ENCODE data around the gene CASZ1.

CASZ1 gene

GRCh38 chr1:10677491-10678391 is 118.7 kb downstream of the CASZ1 start:
- ChIA-PET POLR2A (no interaction called here), CTCF (interaction anchor here (1.6 kb wide), 1 partner anchor 12 kb away, joined by 4 read pairs; no protein-coding TSS in a partner anchor)
- H3K4me3 ChIP-seq (ENCODE audit: low read depth, low read length) = no peak overlapping the region
- TF ChIP-seq CTCF (IDR thresholded peaks at IDR 0.05; ENCODE audit: insufficient read depth, low read length, missing control alignments) = no peak
- no peak for DNase-seq (ENCODE audit: low read depth, low spot score)

GRCh38 chr1:10676963-10677362 is 119.5 kb downstream of the CASZ1 start:
- POLR2A ChIA-PET = no interaction called here
- H3K4me3 ChIP-seq (ENCODE audit: low read depth, low read length) = no peak overlapping the region
- no peak for TF ChIP-seq CTCF (IDR thresholded peaks at IDR 0.05; ENCODE audit: insufficient read depth, low read length, missing control alignments)
- no peak for DNase-seq (ENCODE audit: low read depth, low spot score)
- CTCF ChIA-PET = interaction anchor here (1.6 kb wide), 1 partner anchor 13 kb away, joined by 4 read pairs; no protein-coding TSS in a partner anchor

- TF ChIP-seq CTCF (IDR thresholded peaks at IDR 0.05; ENCODE audit: insufficient read depth, low read length, missing control alignments) = no peak
- CTCF ChIA-PET = no interaction called here
- no peak overlapping the region for H3K4me3 ChIP-seq (ENCODE audit: low read depth, low read length)
- POLR2A ChIA-PET = no interaction called here
- no peak for DNase-seq (ENCODE audit: low read depth, low spot score)
These were observed 120.6 kb downstream of the CASZ1 start for GRCh38 chr1:10675813-10676212.

- no peak overlapping the region for H3K4me3 ChIP-seq (ENCODE audit: low read depth, low read length)
- ChIA-PET CTCF (no interaction called here), POLR2A (no interaction called here)
- TF ChIP-seq CTCF (IDR thresholded peaks at IDR 0.05; ENCODE audit: insufficient read depth, low read length, missing control alignments) = no peak
- DNase-seq (ENCODE audit: low read depth, low spot score) = no peak
These were observed 121.5 kb downstream of the CASZ1 start for GRCh38 chr1:10674700-10675609.

GRCh38 chr1:10674222-10674621 is 122.2 kb downstream of the CASZ1 start:
- TF ChIP-seq CTCF (IDR thresholded peaks at IDR 0.05; ENCODE audit: insufficient read depth, low read length, missing control alignments) = no peak
- ChIA-PET POLR2A (no interaction called here), CTCF (no interaction called here)

More at GRCh38 chr1:10674222-10674621, 122.2 kb downstream of the CASZ1 start:
- no peak for DNase-seq (ENCODE audit: low read depth, low spot score)
- no peak overlapping the region for H3K4me3 ChIP-seq (ENCODE audit: low read depth, low read length)

All from AG04449 (cell line).